Measurements from ENCODE around the gene SLC6A11.

- TF ChIP-seq CTCF (conservative IDR thresholded peaks at IDR 0.05; ENCODE audit: low read length): no peak
- no peak for TF ChIP-seq EZH2phosphoT487 (IDR thresholded peaks at IDR 0.05; ENCODE audit: borderline replicate concordance, low read depth, low read length)
Measured at GRCh38 chr3:10937141-10937825, 121.3 kb downstream of the SLC6A11 start.

Measured in OCI-LY7 (cell line).